HUES48 (cell line): Measurements from ENCODE around the gene TFCP2.
"Not testable (repeated sequence)": the region's sequence is repeated elsewhere in the genome, so short reads cannot be mapped to it uniquely, and the experiment has no call there.

Experiments used
- H3K27ac ChIP-seq: one replicate; pipeline ENCODE4 v1.7.0; 2013; ENCODE audit warnings: low read depth, low read length, inconsistent platforms
- H3K27me3 ChIP-seq: 2 replicates; pipeline ENCODE4 v1.6.1; 2013; ENCODE audit warnings: mild to moderate bottlenecking, low read length; ENCODE audit not compliant: control insufficient read depth, insufficient read depth
- H3K36me3 ChIP-seq: 2 replicates; pipeline ENCODE4 v1.6.1; 2013; ENCODE audit warnings: low read length; ENCODE audit not compliant: control insufficient read depth, insufficient read depth
- H3K4me1 ChIP-seq: 2 replicates; pipeline ENCODE4 v1.6.1; 2013; ENCODE audit warnings: mild to moderate bottlenecking, low read length; ENCODE audit not compliant: control insufficient read depth, insufficient read depth
- H3K4me3 ChIP-seq: 2 replicates; pipeline ENCODE4 v1.5.1; 2013; ENCODE audit warnings: mild to moderate bottlenecking, low read depth, low read length
- H3K9ac ChIP-seq: 2 replicates; pipeline ENCODE4 v1.6.1; 2013; ENCODE audit warnings: mild to moderate bottlenecking, low read depth, low read length, moderate library complexity
- H3K9me3 ChIP-seq: 2 replicates; pipeline ENCODE4 v1.6.1; 2013; ENCODE audit warnings: low read length; ENCODE audit not compliant: control insufficient read depth, insufficient read depth

The TFCP2 gene, protein sequence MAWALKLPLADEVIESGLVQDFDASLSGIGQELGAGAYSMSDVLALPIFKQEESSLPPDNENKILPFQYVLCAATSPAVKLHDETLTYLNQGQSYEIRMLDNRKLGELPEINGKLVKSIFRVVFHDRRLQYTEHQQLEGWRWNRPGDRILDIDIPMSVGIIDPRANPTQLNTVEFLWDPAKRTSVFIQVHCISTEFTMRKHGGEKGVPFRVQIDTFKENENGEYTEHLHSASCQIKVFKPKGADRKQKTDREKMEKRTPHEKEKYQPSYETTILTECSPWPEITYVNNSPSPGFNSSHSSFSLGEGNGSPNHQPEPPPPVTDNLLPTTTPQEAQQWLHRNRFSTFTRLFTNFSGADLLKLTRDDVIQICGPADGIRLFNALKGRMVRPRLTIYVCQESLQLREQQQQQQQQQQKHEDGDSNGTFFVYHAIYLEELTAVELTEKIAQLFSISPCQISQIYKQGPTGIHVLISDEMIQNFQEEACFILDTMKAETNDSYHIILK

DNA sequence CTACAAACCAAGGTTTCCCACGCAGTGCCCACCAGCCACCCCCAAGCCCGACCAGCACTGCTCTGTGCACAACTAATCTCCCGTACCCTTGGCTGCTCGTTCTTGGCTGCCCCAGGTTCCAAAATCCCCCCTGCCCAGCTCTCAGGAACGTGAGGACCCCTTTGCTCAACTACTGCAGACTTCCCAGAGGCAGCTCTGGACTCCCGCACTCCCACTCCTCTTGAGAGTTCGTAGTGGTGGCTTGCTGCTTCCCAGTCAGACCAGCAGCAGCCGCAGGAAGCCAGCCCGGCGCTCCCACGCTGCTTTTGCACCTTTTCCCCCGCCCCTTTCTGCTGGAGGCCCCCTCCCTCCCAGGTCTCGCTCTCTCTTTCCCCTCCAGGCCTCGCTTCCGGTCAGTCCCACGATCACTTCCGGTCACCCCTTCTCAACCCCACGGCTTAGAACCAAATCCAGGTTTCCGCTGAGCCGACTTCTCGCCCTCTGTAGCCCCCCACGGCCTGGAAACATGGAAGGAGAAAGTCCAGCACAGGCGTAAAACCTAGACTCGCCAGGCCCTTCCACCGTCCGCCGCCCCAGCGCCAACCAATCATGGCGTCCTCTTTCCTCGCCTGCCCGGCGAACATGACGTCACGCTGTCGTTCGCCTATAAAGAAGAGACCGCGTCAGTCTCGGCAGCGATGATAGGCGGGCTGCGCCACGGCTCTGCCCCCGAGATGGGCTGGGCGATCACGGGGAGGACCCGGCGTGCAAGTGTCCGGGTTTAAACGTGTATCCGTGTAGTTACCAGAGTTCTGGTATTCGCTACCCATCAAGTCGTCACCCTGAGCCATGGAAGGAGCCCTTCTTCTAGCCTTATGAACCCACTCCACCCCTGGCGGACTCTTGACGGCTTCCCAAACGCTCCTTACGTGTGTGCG, at the start of gene TFCP2:
Gene TFCP2, minus strand, starts transcription at position 621 of the 917 bp plus-strand sequence. CDS start 713 bp downstream, outside the sequence.
- Histone ChIP-seq H3K27me3 (no peaks in the 10 kb centered on the region), H3K36me3 (no peaks in the 10 kb centered on the region), H3K9ac (peak within 1 kb of the TSS; percentile 98), H3K27ac (peak within 1 kb of the TSS; percentile 100), H3K9me3 (no peaks in the 10 kb centered on the region), H3K4me1 (no peaks in the 10 kb centered on the region), H3K4me3 (peak within 1 kb of the TSS; percentile 89)

DNA sequence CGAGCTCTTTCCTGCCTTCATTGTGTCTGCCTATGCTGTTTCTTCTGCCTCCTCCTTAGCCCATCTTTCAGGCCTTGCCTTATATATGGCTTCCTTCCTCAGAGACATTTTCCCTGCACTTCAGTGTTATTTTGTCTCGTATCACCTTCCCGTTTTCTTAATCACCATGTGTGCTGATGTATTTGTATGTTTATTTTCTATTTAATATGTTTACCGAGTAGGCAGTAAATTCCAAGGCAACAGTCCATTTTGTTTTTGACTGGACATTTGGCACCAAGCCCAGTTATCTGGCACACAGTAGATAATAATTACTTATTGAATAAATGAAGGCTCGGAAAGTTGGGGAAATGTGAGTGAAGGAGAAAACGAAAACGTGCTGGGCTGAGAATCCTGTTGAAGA, 49.5 kb upstream of the TFCP2 start:
- no peak overlapping the region for H3K9ac ChIP-seq
- no peak overlapping the region for H3K27ac ChIP-seq
- H3K27me3 ChIP-seq = no peaks in the 10 kb centered on the region
- no peak overlapping the region for H3K4me3 ChIP-seq
- no peaks in the 10 kb centered on the region for H3K9me3 ChIP-seq
- H3K36me3 ChIP-seq = no peaks in the 10 kb centered on the region
- H3K4me1 ChIP-seq = peaks cover 18% of the 10 kb centered on the region

DNA sequence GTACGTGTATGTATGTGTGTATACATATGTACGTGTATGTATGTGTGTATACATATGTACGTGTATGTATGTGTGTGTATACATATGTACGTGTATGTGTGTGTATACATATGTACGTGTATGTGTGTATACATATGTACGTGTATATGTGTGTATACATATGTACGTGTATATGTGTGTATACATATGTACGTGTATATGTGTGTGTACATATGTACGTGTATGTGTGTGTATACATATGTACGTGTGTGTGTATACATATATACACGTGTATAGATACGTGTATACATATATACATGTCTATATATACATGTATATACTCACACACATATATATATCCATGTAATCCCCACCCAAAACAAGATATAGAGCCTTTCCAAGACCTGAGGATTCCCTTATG, 46.9 kb upstream of the TFCP2 start:
- H3K4me1 ChIP-seq = peaks cover 23% of the 10 kb centered on the region
- H3K4me3 ChIP-seq, H3K9me3 ChIP-seq, H3K9ac ChIP-seq, H3K27me3 ChIP-seq, H3K36me3 ChIP-seq, H3K27ac ChIP-seq: not testable (repeated sequence)

DNA sequence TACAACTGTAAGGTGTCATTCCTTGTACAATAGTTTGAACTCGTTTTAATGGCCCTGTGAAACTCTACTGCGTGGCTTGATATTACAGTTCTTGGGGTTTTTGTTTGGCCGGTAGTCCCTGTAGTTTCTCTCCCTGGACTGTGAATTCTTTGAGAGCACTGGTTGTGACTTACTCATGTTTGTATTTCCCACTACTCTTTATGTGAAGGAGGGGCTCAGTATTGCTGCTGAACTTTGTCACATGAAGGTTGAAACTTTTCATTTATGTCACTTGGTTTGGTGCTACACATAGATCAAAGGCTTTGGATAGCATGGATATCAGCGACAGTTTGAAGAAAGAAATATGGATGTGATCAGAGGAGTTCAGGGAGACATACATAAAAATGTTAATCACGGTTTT, 46.4 kb upstream of the TFCP2 start:
- Histone ChIP-seq H3K4me1 (peaks cover 23% of the 10 kb centered on the region), H3K27ac (peak overlapping the region; percentile 95), H3K9me3 (no peaks in the 10 kb centered on the region), H3K4me3 (peak overlapping the region; percentile 69), H3K9ac (no peak overlapping the region), H3K27me3 (no peaks in the 10 kb centered on the region), H3K36me3 (no peaks in the 10 kb centered on the region)

DNA sequence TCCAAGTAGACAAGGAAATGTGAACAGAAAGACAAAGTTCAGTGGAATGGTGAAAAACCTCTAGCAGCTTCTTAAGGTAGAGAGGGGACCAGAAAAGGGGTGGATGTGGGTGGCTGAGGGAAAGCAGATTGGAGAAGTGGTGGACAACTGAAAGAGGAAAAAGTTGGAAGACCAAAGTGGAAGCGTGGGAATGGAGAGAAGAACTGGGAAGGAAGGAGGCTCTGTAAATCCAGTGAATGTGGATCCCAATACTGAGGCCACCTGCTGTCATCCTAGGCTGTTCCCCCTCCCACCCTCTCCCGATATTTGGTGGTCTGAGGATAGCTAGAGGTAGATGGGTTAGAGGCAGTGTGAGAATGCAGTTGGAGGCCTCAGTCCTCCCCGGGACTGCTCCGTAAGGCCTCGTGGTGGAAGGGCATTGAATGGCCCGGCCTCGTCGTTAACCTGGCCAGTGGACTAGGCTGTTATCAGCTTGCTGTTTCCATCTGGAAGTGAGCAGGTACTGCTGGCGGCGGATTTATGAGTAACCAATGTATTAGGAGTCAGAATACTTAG, 45.7 kb upstream of the TFCP2 start:
- Histone ChIP-seq H3K9ac (peak overlapping the region; percentile 88), H3K9me3 (no peaks in the 10 kb centered on the region), H3K27ac (peak overlapping the region; percentile 95), H3K4me1 (peaks cover 23% of the 10 kb centered on the region), H3K36me3 (no peaks in the 10 kb centered on the region), H3K4me3 (peak overlapping the region; percentile 69), H3K27me3 (no peaks in the 10 kb centered on the region)

DNA sequence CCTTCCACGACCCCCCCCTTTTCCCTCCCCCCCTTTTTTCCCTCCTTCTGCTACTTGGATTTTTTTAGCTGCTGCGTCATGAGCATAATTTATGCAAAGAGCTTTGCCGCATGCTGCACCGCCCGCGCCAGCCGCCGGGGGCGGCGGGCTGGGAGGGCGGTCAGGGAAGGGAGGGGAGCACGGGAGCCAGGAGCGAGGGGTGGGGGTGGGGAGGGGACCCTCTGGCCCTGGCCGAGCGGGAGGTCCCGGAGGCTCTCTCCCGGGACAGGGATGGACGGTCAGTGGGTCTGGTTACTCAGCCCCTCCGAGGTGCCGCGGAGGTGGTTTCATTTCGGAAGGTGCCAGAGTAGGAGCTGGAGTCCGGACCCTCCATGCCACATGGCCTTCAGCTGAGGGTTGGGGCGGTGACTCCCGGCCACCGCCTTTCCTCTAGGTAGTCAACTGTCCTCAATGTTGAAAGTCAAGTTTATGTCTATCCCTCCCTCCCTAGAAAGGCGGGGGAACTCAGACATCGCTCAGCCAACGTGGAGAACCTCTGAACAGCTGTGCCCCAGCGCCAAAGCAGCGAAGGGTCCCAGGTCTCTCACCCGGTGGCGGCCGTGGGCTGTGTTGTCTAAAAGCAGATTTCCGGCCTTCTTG, 45.2 kb upstream of the TFCP2 start, which contains the start of gene POU6F1:
Gene POU6F1, minus strand, starts transcription at position 95 of the 639 bp plus-strand sequence. CDS start 11,226 bp downstream, outside the sequence.
- H3K36me3 ChIP-seq = no peaks in the 10 kb centered on the region
- H3K27me3 ChIP-seq = no peaks in the 10 kb centered on the region
- peak within 1 kb of the TSS; percentile 69 for H3K4me3 ChIP-seq
- no peaks in the 10 kb centered on the region for H3K9me3 ChIP-seq
- peak within 1 kb of the TSS; percentile 95 for H3K27ac ChIP-seq
- peaks cover 23% of the 10 kb centered on the region for H3K4me1 ChIP-seq
- peak within 1 kb of the TSS; percentile 88 for H3K9ac ChIP-seq

DNA sequence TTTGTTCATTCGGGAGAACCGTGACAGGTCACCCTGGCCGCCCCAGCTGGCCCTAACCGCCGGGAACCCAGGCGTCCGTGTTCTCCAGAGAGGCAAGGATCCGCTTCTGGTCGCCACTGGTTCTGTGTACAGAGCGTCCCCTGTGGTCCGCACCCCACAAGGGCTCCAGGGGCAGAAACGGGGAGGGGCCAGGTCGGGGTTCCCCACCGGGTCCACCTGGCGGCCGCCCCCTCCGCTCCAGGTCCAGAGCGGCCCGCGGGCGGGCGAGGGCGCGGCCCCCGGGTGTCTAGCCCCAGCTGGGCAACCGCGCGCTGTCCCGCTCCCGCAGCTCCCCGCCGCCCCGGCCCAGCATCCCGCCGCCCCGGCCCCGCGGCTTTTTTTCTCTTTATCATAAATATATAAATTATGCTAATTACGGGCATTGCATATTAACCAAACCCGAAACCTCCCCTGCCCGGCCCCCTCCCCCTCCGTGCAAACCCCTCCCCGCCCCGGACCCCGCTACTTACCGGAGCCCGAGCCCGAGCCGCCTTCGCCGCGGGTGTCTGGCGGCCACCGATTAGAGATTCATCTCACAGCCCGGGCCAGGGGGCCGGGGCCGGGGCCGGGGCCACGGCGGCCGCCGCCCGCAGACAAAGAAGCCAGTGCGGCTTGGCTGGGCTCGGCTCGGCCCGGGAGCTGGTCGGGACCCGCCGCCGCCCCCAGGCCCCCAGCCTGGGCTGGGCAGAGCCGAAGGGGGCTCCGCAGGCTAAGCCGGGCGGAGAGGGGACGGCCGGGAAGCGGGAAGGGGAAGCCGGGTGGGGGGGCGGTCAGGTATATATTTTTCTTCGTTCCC, 44.4 kb upstream of the TFCP2 start:
- Histone ChIP-seq H3K27me3 (no peaks in the 10 kb centered on the region), H3K36me3 (no peaks in the 10 kb centered on the region), H3K27ac (peak overlapping the region; percentile 95), H3K4me3 (peak overlapping the region; percentile 69), H3K4me1 (peaks cover 23% of the 10 kb centered on the region), H3K9me3 (no peaks in the 10 kb centered on the region), H3K9ac (peak overlapping the region; percentile 74; the same call in 1 of the 2 replicates)

DNA sequence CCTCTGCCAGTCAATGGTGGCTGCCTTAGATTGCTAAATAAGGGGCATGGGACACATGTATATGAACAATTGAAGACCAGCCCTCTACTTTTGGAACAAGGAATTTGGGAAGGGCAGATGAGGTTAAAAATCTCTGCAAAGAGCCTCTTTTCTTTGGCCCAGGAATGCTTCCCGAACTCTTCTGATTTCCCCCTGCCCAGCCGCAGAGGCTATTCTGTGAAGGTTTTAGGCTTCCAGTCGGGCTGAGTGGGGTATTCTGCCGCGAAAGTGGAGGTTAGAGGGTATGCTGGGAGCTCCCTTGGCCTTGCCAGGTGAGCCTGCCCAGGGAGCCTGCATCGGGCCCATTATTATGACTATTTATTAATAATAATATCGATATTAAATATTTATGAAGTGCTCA, 43.7 kb upstream of the TFCP2 start:
- peaks cover 23% of the 10 kb centered on the region for H3K4me1 ChIP-seq
- no peak overlapping the region; the same call in 1 of the 2 replicates for H3K9ac ChIP-seq
- no peaks in the 10 kb centered on the region for H3K36me3 ChIP-seq
- peak overlapping the region; percentile 95 for H3K27ac ChIP-seq
- H3K27me3 ChIP-seq = no peaks in the 10 kb centered on the region
- H3K9me3 ChIP-seq = no peaks in the 10 kb centered on the region
- peak overlapping the region; percentile 69 for H3K4me3 ChIP-seq

DNA sequence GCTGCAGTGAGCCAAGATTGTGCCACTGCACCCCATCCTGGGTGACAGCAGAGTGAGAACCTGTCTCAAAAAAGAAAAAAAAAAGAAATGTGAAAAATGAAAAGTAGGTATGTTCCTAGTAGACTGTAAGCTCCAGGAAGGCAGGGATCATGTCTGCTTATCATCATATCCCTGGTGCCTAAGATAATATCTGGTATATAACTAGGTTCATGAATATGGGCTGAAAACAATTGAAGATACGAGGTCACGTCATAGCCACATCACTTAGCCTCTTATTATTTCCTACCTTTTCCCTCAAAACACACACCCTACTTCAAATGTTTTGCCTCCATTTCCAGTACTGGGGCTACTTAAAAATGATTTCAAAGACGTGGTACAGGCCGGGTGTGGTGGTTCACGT, 42.0 kb upstream of the TFCP2 start:
- no peak overlapping the region for H3K4me3 ChIP-seq
- no peaks in the 10 kb centered on the region for H3K9me3 ChIP-seq
- no peak overlapping the region for H3K27ac ChIP-seq
- no peak overlapping the region for H3K9ac ChIP-seq
- H3K36me3 ChIP-seq = no peaks in the 10 kb centered on the region
- H3K27me3 ChIP-seq = no peaks in the 10 kb centered on the region
- peaks cover 23% of the 10 kb centered on the region for H3K4me1 ChIP-seq
